ENCODE results near the gene AJM1.

Gene AJM1

GRCh38 chr9:136808806-136809158 lies 33.5 kb upstream of the AJM1 start:
- DNase-seq (ENCODE audit: low read depth): no peak
- H3K4me3 ChIP-seq (ENCODE audit: control insufficient read depth, low read depth, low read length): peak overlapping the region; percentile 89
- TF ChIP-seq, protein P1, sequence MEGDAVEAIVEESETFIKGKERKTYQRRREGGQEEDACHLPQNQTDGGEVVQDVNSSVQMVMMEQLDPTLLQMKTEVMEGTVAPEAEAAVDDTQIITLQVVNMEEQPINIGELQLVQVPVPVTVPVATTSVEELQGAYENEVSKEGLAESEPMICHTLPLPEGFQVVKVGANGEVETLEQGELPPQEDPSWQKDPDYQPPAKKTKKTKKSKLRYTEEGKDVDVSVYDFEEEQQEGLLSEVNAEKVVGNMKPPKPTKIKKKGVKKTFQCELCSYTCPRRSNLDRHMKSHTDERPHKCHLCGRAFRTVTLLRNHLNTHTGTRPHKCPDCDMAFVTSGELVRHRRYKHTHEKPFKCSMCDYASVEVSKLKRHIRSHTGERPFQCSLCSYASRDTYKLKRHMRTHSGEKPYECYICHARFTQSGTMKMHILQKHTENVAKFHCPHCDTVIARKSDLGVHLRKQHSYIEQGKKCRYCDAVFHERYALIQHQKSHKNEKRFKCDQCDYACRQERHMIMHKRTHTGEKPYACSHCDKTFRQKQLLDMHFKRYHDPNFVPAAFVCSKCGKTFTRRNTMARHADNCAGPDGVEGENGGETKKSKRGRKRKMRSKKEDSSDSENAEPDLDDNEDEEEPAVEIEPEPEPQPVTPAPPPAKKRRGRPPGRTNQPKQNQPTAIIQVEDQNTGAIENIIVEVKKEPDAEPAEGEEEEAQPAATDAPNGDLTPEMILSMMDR (IDR thresholded peaks at IDR 0.05; ENCODE audit: control insufficient read depth, insufficient read depth, low read depth, low read length, missing control alignments): no peak

GRCh38 chr9:136814725-136815421 lies 27.4 kb upstream of the AJM1 start:
- DNase-seq (ENCODE audit: low read depth): no peak
- TF ChIP-seq, protein P1 (IDR thresholded peaks at IDR 0.05; ENCODE audit: control insufficient read depth, insufficient read depth, low read depth, low read length, missing control alignments): no peak
- no peak overlapping the region for H3K4me3 ChIP-seq (ENCODE audit: control insufficient read depth, low read depth, low read length)

DNA sequence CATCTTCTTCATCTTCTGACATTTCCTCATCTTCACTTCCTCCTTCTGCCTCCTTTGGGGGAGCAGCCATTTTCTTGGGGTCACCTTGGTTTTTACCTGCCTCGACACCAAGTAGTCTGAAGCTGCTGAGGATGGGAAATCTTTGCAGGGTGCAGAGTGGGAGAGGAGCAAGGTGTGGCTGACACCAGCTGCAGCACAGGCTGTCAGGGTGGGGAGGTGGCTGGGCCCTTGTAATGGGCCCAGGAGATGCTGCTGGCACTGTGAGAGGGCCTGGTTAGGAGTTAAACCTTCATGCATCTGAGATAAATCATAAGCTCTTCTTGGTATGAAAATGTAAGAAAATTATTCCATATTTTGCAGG lies 26.9 kb upstream of the AJM1 start:
- no peak for DNase-seq (ENCODE audit: low read depth)
- TF ChIP-seq, protein P1 (IDR thresholded peaks at IDR 0.05; ENCODE audit: control insufficient read depth, insufficient read depth, low read depth, low read length, missing control alignments): no peak

DNA sequence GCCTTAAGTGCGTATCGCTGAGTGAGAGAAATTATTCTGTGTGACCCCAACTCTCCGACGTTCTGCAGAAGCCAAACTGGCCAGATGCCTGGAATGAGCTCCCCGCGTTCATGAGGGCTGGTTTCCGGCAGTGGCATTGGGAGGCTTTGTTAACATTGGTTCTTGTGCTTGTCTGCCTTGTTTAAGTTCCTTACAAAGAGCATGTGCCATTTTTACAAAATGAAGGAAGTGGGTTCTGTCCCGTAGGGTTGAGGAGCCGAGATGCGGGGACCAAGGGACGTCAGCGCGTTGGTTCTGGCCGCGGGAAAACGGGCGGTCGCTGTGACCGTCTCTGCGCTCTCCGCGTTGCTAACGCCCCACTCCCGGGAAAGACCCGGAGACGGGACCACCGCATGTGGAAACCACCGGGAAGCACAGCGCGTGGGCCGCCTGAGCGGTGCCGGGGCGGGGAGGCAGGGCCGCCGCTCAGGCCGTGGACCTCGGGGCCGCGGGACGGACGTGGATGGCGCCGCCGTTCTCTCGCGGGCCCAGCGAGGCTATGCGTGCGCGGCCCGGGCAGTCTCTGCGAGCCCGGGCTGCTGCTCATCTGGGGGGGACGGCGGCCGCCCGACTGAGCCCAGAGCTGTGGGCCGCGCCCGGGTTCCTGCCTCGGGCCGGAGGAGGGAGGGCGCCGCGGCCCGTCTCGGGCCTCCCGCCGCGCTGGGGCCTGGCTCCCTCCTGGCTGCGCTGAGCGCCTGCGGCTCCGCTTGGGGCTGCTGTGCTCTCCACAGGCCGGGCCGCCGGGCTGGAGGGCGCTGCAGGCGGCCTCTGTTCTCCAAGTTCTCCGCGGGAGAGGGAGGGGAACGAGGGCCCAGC lies 21.1 kb upstream of the AJM1 start:
- TF ChIP-seq, protein P1 (IDR thresholded peaks at IDR 0.05; ENCODE audit: control insufficient read depth, insufficient read depth, low read depth, low read length, missing control alignments): no peak
- no peak for DNase-seq (ENCODE audit: low read depth)
- H3K4me3 ChIP-seq (ENCODE audit: control insufficient read depth, low read depth, low read length): no peak overlapping the region

More for the DNA sequence above, 26.9 kb upstream of the AJM1 start:
- H3K4me3 ChIP-seq (ENCODE audit: control insufficient read depth, low read depth, low read length): no peak overlapping the region

DNA sequence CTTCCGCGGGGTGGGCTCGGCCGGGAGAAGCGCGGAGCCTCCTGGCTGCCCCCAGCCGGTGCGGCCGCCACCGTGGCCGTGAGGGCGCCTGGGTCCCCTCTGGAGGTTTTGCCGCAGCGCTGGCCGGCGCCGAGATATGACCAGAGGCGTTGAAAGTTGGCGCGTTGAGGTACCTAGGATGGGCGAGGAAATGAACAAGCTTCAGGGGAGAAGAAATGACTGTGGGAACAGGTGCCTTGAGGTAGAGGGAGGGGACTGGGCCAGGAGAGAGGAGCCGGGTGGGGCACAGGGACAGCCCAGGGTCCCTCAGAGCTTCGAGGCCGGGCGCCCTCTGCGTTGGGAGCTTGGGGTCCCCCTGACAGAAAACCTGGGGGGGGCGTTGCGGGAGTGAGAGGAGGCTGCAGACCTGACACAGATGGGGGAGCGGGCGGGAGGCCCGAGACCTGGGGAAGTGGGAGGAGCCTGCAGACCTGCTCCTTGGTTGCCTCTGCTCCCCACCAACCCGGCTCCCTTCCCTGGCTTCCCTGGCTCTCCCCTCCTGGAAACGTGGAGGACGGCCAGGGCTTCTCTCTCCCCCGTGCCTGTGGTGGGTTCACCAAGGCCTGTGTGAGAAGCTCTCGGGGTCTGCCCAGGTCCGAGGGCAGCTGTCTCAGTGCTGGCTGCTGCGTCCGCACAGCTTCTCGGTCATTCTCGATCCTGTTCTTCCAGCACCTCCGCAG lies 20.3 kb upstream of the AJM1 start:
- TF ChIP-seq, protein P1 (IDR thresholded peaks at IDR 0.05; ENCODE audit: control insufficient read depth, insufficient read depth, low read depth, low read length, missing control alignments): no peak
- H3K4me3 ChIP-seq (ENCODE audit: control insufficient read depth, low read depth, low read length): no peak overlapping the region
- DNase-seq (ENCODE audit: low read depth): no peak

DNA sequence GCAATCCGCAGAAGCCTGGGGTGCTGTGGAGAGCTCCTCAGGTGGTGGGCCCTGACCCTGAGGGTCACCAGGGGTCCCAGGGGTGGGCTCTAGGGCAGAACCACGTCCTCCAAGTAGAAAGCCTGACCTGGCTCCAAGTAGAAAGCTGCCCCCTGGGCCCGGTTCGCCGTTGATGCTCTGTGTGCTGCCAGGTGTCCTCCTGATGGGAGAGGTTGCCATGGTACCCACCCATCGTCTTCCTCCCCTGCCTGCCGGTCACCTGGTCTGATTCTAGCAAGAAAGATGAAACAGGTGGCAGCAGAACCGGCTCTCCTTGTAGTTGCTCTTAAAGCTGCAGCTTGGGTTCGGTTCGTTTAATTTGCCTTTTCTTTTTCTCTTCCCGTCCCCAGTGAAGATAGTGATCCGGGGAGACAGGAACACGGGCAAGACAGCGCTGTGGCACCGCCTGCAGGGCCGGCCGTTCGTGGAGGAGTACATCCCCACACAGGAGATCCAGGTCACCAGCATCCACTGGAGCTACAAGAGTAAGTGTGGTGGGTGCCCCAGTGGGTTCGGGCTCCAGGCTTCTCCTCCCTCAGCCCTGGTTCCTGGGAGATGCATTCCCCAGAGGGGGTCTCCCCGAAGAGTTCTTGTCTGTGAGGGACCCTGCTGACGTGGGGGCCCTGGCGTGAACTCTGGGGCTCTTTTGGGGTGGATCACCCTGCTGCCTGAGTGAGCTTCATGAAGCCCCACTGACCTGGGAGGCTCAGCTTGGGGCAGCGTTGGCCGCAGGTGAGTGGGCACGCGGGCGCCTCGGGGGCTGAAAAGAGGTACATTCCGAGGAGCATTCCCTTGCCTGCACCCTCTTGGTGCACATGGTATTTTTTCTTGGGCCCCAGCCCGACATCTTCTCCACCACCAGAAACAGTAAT lies 18.9 kb upstream of the AJM1 start:
- no peak overlapping the region for H3K4me3 ChIP-seq (ENCODE audit: control insufficient read depth, low read depth, low read length)
- no peak for DNase-seq (ENCODE audit: low read depth)
- TF ChIP-seq, protein P1 (IDR thresholded peaks at IDR 0.05; ENCODE audit: control insufficient read depth, insufficient read depth, low read depth, low read length, missing control alignments): no peak
